ENCODE results near the gene PRKCQ. TPM values are rescaled to one million over a fixed set of nuclear protein-coding genes. Genes with fewer than 3 reads are reported as not detected.

The PRKCQ gene
- total RNA-seq, 1 experiment from 2014 or later, result 12.1 TPM

GRCh38 chr10:6399879-6400278 is 180.2 kb downstream of the PRKCQ start:
- Mint-ChIP-seq H3K9me3 (no peaks in the 10 kb centered on the region), H3K4me1 (peaks cover 26% of the 10 kb centered on the region in 2 experiments), H3K27ac (no peak overlapping the region; a peak in 1 of 7 replicates), H3K36me3 (ENCODE audit: insufficient read depth in 1 of 3, low read depth in 3 of 3) (no peaks in the 10 kb centered on the region), H3K27me3 (ENCODE audit: low read depth) (peaks cover 8% of the 10 kb centered on the region), H3K4me3 (no peak overlapping the region)
- Histone ChIP-seq H2BK12ac (ENCODE audit: insufficient read length, low read depth, low read length) (no peak overlapping the region), H4K8ac (replicated peaks; ENCODE audit: insufficient read length, low read depth, low read length) (no peak overlapping the region), H2AFZ (ENCODE audit: low read length) (no peak overlapping the region), H3K4me1 (ENCODE audit: insufficient read depth, low read length) (no peaks in the 10 kb centered on the region), H4K91ac (ENCODE audit: insufficient read length, low read depth, low read length) (no peak overlapping the region), H3K23me2 (ENCODE audit: insufficient read length, low read depth, low read length, poor library complexity, severe bottlenecking) (no peaks in the 10 kb centered on the region), H3K4ac (ENCODE audit: low read depth, low read length) (no peak overlapping the region), H3K9me3 (ENCODE audit: control insufficient read depth, low read depth, low read length) (no peaks in the 10 kb centered on the region), H3K18ac (ENCODE audit: insufficient read length, low read depth, low read length) (no peak overlapping the region), H2AK5ac (ENCODE audit: insufficient read length, low read length) (no peak overlapping the region), H3K27ac (ENCODE audit: insufficient read length, low read depth, low read length) (no peak overlapping the region), H3K23ac (ENCODE audit: insufficient read length, low read depth, low read length) (no peak overlapping the region), H4K20me1 (ENCODE audit: control insufficient read depth, insufficient read depth, insufficient read length) (no peaks in the 10 kb centered on the region), H4K5ac (ENCODE audit: insufficient read length, low read depth, low read length) (no peak overlapping the region), H3K9ac (ENCODE audit: extremely low read depth, insufficient read length, low read length) (no peak overlapping the region), H2BK5ac (ENCODE audit: insufficient read length, low read length) (no peak overlapping the region), H3K27me3 (ENCODE audit: insufficient read depth, low read length) (no peaks in the 10 kb centered on the region), H3K4me2 (ENCODE audit: insufficient read depth, insufficient read length, low read length) (no peak overlapping the region), H2BK15ac (ENCODE audit: low read depth, low read length) (no peak overlapping the region), H3T11ph (ENCODE audit: low read length) (no peak overlapping the region), H3K79me1 (ENCODE audit: insufficient read depth, low read depth, low read length, poor library complexity, severe bottlenecking) (no peaks in the 10 kb centered on the region), H3K14ac (ENCODE audit: insufficient read depth, low read length) (no peak overlapping the region), H2BK120ac (ENCODE audit: low read depth, low read length, poor library complexity, severe bottlenecking) (no peak overlapping the region), H3K56ac (ENCODE audit: insufficient read length, low read depth, low read length) (no peak overlapping the region), H3K79me2 (ENCODE audit: insufficient read depth, low read length) (no peaks in the 10 kb centered on the region), H2BK20ac (ENCODE audit: low read depth, low read length, poor library complexity, severe bottlenecking) (no peak overlapping the region)
- DNase-seq, result no peak
- no CpG with 5 or more reads among the region's 8 CpGs for WGBS (ENCODE audit: extremely low coverage, insufficient read length, low lambda C conversion rate)
- TF ChIP-seq, protein P1, sequence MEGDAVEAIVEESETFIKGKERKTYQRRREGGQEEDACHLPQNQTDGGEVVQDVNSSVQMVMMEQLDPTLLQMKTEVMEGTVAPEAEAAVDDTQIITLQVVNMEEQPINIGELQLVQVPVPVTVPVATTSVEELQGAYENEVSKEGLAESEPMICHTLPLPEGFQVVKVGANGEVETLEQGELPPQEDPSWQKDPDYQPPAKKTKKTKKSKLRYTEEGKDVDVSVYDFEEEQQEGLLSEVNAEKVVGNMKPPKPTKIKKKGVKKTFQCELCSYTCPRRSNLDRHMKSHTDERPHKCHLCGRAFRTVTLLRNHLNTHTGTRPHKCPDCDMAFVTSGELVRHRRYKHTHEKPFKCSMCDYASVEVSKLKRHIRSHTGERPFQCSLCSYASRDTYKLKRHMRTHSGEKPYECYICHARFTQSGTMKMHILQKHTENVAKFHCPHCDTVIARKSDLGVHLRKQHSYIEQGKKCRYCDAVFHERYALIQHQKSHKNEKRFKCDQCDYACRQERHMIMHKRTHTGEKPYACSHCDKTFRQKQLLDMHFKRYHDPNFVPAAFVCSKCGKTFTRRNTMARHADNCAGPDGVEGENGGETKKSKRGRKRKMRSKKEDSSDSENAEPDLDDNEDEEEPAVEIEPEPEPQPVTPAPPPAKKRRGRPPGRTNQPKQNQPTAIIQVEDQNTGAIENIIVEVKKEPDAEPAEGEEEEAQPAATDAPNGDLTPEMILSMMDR (conservative IDR thresholded peaks at IDR 0.05), result no peak
